HG03354 (cell line): ENCODE data around the gene PHLDB3.
"Not testable (repeated sequence)": the region's sequence is repeated elsewhere in the genome, so short reads cannot be mapped to it uniquely, and the experiment has no call there.

Source experiments
- ATAC-seq: cut with Tn5 transposase; IDR thresholded peaks from one replicate; pipeline ENCODE4 v1.9.1; 2021; ENCODE audit warnings: mild to moderate bottlenecking; ENCODE audit not compliant: unreplicated experiment, poor library complexity, severe bottlenecking

PHLDB3 gene

GRCh38 chr19:43532571-43532961 is 28.0 kb upstream of the PHLDB3 start:
- no peak for ATAC-seq

GRCh38 chr19:43527860-43528622 is 23.5 kb upstream of the PHLDB3 start:
- ATAC-seq = no peak

GRCh38 chr19:43526884-43527859 is 22.6 kb upstream of the PHLDB3 start, which contains the start of gene ETHE1:
Gene ETHE1, minus strand, starts transcription at chr19:43527201. Its CDS starts 24 bp downstream, at chr19:43527177.
- peak; percentile 68 for ATAC-seq

GRCh38 chr19:43525836-43526771 is 21.6 kb upstream of the PHLDB3 start:
- ATAC-seq = no peak

GRCh38 chr19:43524922-43525835 is 20.6 kb upstream of the PHLDB3 start:
- ATAC-seq = no peak

DNA sequence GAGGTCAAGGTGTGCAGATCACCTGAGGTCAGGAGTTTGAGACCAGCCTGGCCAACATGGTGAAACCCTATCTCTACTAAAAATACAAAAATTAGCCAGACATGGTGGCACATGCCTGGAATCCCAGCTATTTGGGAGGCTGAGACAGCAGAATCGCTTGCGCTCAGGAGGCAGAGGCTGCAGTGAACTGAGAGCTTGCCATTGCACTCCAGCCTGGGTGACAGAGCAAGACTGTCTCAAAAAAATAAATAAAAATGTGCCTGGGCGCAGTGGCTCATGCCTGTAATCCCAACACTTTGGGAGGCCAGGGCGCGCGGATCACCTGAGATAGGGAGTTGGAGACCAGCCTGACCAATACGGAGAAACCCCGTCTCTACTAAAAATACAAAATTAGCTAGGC is 19.1 kb upstream of the PHLDB3 start:
- not testable (repeated sequence) for ATAC-seq

GRCh38 chr19:43522929-43523328 is 18.4 kb upstream of the PHLDB3 start:
- no peak for ATAC-seq

- no peak for ATAC-seq
Observed at GRCh38 chr19:43519436-43520088, 15.0 kb upstream of the PHLDB3 start.

DNA sequence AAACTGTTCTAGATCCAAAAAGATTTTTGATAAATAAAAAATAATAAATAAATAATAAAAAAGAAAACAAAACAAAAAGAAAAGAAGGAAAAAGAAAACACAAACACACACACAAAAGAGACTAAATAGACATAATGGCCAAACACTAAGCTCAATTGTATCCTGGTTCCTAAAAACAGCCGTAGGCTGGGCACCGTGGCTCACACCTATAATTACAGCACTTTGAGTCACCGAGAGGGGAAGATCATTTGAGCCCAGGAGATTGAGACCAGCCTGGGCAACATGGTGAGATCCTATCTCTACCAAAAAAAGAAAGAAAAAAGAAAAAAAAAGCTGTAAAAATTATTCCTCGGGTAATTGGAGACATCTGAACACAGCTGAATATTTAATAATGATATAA is 13.5 kb upstream of the PHLDB3 start:
- no peak for ATAC-seq

GRCh38 chr19:43512399-43512798 is 7.9 kb upstream of the PHLDB3 start:
- not testable (repeated sequence) for ATAC-seq

- ATAC-seq = no peak
Observed at GRCh38 chr19:43511324-43511723, 6.8 kb upstream of the PHLDB3 start.

DNA sequence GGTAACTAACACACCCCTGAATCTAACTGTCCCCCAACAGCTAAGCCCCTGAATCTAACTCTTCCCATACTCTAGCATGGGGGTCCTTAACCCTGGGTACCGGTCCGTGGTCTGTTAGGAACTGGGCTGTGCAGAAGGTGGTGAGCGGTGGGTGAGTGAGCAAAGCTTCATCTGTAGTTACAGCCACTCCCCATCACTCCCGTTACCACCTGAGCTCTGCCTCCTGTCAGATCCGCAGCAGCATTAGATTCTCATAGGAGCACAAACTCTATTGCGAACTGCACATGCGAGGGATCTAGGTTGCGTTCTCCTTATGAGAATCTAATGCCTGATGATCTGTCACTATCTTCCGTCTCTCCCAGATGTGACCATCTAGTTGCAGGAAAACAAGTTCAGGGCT is 6.2 kb upstream of the PHLDB3 start:
- no peak for ATAC-seq

DNA sequence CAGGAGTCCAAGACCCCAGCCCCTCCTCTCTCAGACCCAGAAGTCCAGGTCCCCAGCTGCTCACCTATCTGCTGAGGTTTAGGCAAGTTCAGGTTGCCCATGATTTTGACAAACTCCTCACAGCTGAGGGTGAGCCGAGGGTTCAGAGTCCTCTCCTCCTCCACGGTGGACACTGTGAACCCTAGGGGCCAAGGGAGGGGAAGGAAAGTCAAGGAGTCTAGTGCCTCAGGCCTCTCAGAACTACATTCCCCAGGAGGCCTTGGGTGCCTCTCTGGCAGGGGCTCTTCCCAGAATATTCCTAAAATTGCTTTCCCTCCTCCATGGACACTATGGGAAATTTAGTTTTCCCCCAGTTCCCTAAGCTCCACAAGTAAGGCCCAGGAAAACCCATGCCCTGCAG is 3.3 kb upstream of the PHLDB3 start:
- ATAC-seq = no peak

DNA sequence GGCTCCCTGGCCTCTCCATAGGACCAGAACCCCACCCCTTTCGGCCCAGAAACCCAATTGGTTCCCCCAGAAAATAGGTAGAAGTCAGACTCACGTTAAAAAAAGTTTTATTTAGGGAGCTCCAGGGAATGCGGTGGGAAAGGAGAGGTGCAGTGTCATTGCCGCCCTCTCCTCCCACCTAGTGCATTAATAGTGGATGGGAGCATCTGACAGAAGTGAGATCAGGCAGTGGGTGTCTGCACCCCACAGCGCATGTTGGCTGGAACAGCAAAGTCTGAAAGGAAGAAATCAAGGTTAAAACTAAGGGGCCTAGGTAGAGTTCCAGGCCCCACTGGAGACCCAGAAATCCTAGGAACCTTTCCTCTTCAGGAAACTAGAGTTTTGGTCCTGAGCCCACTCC is 2.1 kb upstream of the PHLDB3 start:
- ATAC-seq = no peak

- no peak for ATAC-seq
Observed at GRCh38 chr19:43505941-43506340, 1.4 kb upstream of the PHLDB3 start.

DNA sequence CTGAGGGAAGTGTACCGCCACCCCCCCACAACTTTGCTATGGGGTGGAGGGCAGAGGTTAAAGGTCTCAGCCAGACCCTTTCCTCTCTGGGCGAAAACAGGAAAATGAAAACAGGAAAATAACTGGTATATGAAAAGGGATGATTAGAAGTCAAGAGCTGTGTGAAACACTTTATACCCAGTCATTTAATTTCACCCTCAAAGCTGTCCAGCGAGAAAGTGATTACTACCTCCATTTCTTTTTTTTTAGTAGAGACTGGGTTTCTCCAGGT is 575 bp upstream of the PHLDB3 start:
- ATAC-seq = no peak

DNA sequence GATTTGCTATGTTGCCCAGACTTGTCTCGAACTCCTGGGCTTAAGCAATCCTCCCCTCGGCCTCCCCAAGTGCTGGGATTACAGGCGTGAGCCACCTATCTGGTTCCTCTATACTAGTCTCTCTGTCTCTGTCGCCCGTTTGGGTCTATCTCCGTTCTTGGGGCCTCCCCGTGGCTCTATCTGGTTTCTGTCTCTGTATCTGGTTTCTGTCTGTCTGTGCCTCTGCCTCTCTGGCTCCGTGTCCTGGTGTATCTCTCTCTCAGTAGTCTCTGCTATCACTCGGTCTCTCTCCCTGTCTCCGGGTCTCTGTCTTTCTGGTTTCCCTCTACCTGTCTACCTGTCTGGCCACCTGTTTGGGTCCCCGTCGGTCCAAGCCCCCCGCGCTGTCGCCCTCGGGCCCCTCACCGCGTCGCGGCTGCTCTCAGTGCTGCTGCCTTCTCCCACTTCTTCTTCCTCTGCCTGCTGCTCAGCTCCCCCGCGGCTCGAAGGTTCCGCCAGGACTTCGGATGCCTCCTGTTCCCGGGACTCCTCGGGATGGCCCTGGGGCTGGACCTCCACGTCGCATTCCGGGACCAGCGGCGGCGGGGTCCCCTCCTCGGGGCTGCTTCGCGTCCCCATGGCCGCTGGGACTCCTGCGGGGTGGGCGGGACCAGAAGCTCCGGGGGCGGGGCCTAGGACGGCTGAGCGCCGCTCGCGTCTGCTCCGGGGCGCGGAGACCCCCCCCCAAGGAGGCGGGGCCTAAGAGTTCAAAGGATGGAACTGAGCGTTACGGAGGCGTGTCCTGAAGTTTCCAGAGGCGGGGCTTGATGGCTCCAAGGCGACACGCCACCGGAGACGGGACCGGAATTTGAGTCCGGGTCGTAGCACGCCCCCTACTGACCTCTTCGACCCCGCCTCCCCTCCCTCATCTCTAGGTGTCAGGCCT is 783 bp downstream of the PHLDB3 start:
- peak; percentile 86 for ATAC-seq
